Suprapubic skin (tissue), 2 donors: ENCODE data around the gene UQCRC1.
"Not testable (repeated sequence)": the region's sequence is repeated elsewhere in the genome, so short reads cannot be mapped to it uniquely, and the experiment has no call there.

ENCODE experiments used
- EP300 ChIP-seq: sonication (generic); formaldehyde crosslinking; IDR thresholded peaks from one replicate; pipeline ENCODE4 v1.6.1; 2017; ENCODE audit warnings: antibody characterized with exemption
- POLR2A ChIP-seq, 2 donors: fragments of 450-650 bp; IDR thresholded peaks; one replicate each; pipeline ENCODE4 v1.6.1; 2017; ENCODE audit warnings: antibody characterized with exemption in 2 of 2, mild to moderate bottlenecking in 2 of 2, moderate library complexity in 2 of 2

DNA sequence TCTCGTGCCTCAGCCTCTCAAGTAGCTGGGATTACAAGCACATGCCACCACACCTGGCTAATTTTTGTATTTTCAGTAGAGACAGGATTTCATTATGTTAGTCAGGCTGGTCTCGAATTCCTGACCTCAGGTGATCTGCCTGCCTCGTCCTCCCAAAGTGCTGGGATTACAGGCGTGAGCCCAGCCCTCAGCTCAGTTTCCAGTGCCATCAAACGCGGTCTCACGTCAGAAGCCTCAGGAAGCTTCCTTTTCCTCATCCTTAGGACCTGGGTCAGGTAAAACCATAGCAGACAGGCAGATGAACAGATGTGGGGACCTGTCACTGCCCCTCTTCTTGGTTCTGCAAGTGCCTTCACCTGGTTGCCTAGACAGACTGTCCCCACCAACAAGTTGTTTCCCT, 57.8 kb downstream of the UQCRC1 start:
- not testable (repeated sequence) for TF ChIP-seq POLR2A (IDR thresholded peaks at IDR 0.05); EP300
